HG03280 (cell line): ENCODE results near the gene P3H3.
"Not testable (repeated sequence)": the region's sequence is repeated elsewhere in the genome, so short reads cannot be mapped to it uniquely, and the experiment has no call there.

Source experiments
- ATAC-seq: cut with Tn5 transposase; IDR thresholded peaks from one replicate; pipeline ENCODE4 v1.9.1; 2021; ENCODE audit warnings: mild to moderate bottlenecking, moderate library complexity; ENCODE audit not compliant: unreplicated experiment

Gene P3H3

GRCh38 chr12:6863586-6864321, 35.5 kb downstream of the P3H3 start:
- no peak for ATAC-seq

- ATAC-seq = not testable (repeated sequence)
These were observed 37.1 kb downstream of the P3H3 start for GRCh38 chr12:6865307-6865706.

- ATAC-seq = no peak
These were observed 38.1 kb downstream of the P3H3 start for GRCh38 chr12:6866163-6866919.

GRCh38 chr12:6866920-6867412, 38.8 kb downstream of the P3H3 start:
- peak; percentile 7 for ATAC-seq

- ATAC-seq = peak; percentile 52
These were observed 39.4 kb downstream of the P3H3 start, which contains the start of gene TPI1 for GRCh38 chr12:6867413-6868210. Gene TPI1, plus strand, starts transcription at chr12:6867531. Its CDS starts 36 bp downstream, at chr12:6867567.

- ATAC-seq = no peak
These were observed 40.2 kb downstream of the P3H3 start for GRCh38 chr12:6868211-6869048.

- ATAC-seq = no peak
These were observed 41.1 kb downstream of the P3H3 start for GRCh38 chr12:6869049-6870021.

GRCh38 chr12:6870304-6870703, 42.1 kb downstream of the P3H3 start:
- not testable (repeated sequence) for ATAC-seq

GRCh38 chr12:6871052-6871957, 43.1 kb downstream of the P3H3 start:
- no peak for ATAC-seq

- peak; percentile 26 for ATAC-seq
These were observed 44.2 kb downstream of the P3H3 start for GRCh38 chr12:6872073-6873048.

GRCh38 chr12:6873094-6874014, 45.1 kb downstream of the P3H3 start, which contains the start of gene SPSB2:
Gene SPSB2, minus strand, starts transcription at chr12:6873303. Its CDS starts 402 bp downstream, at chr12:6872901.
- ATAC-seq = peak; percentile 75

GRCh38 chr12:6874015-6874368, 45.8 kb downstream of the P3H3 start:
- ATAC-seq = not testable (repeated sequence)

GRCh38 chr12:6879824-6880223, 51.6 kb downstream of the P3H3 start:
- ATAC-seq = not testable (repeated sequence)

GRCh38 chr12:6883252-6883651, 55.0 kb downstream of the P3H3 start:
- ATAC-seq = no peak

- no peak for ATAC-seq
These were observed 55.5 kb downstream of the P3H3 start for GRCh38 chr12:6883683-6884082.

GRCh38 chr12:6884539-6884938, 56.3 kb downstream of the P3H3 start:
- no peak for ATAC-seq
